Stimulated activated naive CD8-positive, alpha-beta T cell treated with anti-CD3 and anti-CD28 coated beads, Interleukin-15, Interleukin-2, amounts not matched to agents 100 ng/mL and 50 ng/mL, for 24 hours (primary cell): ENCODE measurements around the gene RNF126.
A peak's percentile ranks its signal among the peaks of the same experiment; 100 is the strongest.
"Not testable (repeated sequence)": the region's sequence is repeated elsewhere in the genome, so short reads cannot be mapped to it uniquely, and the experiment has no call there.

Source experiments
- H3K27ac Mint-ChIP-seq: one replicate; pipeline ENCODE4 v1.8.0; 2021; ENCODE audit warnings: mild to moderate bottlenecking, mixed read lengths
- H3K27me3 Mint-ChIP-seq: one replicate; pipeline ENCODE4 v1.8.0; 2021; ENCODE audit warnings: mixed read lengths
- H3K36me3 Mint-ChIP-seq: one replicate; pipeline ENCODE4 v1.8.0; 2021; ENCODE audit warnings: low read depth, mixed read lengths
- H3K4me1 Mint-ChIP-seq: one replicate; pipeline ENCODE4 v1.8.0; 2021; ENCODE audit warnings: low read depth, mixed read lengths
- H3K4me3 Mint-ChIP-seq: one replicate; pipeline ENCODE4 v1.8.0; 2021; ENCODE audit warnings: mild to moderate bottlenecking, mixed read lengths
- H3K9me3 Mint-ChIP-seq: one replicate; pipeline ENCODE4 v1.8.0; 2021; ENCODE audit warnings: mixed read lengths

RNF126 gene

DNA sequence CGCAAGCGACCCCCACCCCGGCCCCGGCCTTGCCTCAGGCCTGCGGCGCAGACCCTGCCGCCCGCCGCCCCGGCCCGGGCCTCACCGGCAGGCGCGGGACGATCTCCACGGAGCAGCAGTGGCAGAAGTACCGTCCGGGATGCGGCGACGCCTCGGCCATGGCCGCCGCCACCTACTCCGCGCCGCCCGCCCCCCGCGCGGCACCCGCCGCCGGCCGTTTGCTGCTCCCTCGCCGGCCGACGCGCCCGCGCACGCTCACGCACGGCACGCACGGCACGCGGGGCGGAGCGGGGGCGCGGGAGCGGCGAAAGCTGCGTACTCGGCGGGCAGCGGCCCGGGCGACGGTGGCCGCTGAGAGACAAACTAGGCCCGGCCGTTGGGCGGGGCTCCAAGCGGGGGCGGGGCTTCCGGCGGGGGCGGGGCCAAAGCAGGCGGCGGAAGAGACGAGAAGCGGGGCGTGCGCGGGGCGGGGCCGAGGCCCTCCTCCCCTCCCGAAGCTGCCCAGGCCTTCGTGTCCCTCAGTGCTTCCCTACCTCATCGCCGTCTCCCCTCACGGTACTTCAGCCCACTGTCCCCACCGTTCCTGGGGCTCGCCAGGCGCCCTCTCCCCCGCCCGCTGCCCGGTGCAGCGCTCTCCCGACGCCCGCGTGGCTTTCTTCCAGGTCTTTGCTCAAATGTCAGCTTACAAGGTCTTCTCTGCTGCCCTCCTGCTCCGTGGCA is at the start of gene RNF126:
RNF126 (minus strand) TSS at position 253 of the 720 bp plus-strand sequence; CDS start at position 160, 93 bp downstream.
- Mint-ChIP-seq H3K4me3 (peak within 1 kb of the TSS; percentile 92), H3K27me3 (no peaks in the 10 kb centered on the region), H3K4me1 (peaks cover 40% of the 10 kb centered on the region), H3K9me3 (no peaks in the 10 kb centered on the region), H3K27ac (peak within 1 kb of the TSS; percentile 95), H3K36me3 (peaks cover 22% of the 10 kb centered on the region)

- peaks cover 3% of the 10 kb centered on the region for H3K4me1 Mint-ChIP-seq
- H3K36me3 Mint-ChIP-seq = no peaks in the 10 kb centered on the region
- H3K27me3 Mint-ChIP-seq = peaks cover 31% of the 10 kb centered on the region
- H3K4me3 Mint-ChIP-seq = no peak overlapping the region
- peaks cover 8% of the 10 kb centered on the region for H3K9me3 Mint-ChIP-seq
- H3K27ac Mint-ChIP-seq = no peak overlapping the region
Measured at GRCh38 chr19:711254-711653, 48.2 kb upstream of the RNF126 start.

- Mint-ChIP-seq H3K4me3 (no peak overlapping the region), H3K27ac (no peak overlapping the region), H3K4me1 (peaks cover 3% of the 10 kb centered on the region), H3K36me3 (no peaks in the 10 kb centered on the region), H3K27me3 (peaks cover 30% of the 10 kb centered on the region), H3K9me3 (peaks cover 6% of the 10 kb centered on the region)
Measured at GRCh38 chr19:710767-711166, 47.8 kb upstream of the RNF126 start.

- Mint-ChIP-seq H3K9me3 (no peaks in the 10 kb centered on the region), H3K4me3 (no peak overlapping the region), H3K4me1 (peaks cover 3% of the 10 kb centered on the region), H3K27me3 (peaks cover 24% of the 10 kb centered on the region), H3K27ac (no peak overlapping the region), H3K36me3 (no peaks in the 10 kb centered on the region)
Measured at GRCh38 chr19:709965-710571, 47.1 kb upstream of the RNF126 start.

DNA sequence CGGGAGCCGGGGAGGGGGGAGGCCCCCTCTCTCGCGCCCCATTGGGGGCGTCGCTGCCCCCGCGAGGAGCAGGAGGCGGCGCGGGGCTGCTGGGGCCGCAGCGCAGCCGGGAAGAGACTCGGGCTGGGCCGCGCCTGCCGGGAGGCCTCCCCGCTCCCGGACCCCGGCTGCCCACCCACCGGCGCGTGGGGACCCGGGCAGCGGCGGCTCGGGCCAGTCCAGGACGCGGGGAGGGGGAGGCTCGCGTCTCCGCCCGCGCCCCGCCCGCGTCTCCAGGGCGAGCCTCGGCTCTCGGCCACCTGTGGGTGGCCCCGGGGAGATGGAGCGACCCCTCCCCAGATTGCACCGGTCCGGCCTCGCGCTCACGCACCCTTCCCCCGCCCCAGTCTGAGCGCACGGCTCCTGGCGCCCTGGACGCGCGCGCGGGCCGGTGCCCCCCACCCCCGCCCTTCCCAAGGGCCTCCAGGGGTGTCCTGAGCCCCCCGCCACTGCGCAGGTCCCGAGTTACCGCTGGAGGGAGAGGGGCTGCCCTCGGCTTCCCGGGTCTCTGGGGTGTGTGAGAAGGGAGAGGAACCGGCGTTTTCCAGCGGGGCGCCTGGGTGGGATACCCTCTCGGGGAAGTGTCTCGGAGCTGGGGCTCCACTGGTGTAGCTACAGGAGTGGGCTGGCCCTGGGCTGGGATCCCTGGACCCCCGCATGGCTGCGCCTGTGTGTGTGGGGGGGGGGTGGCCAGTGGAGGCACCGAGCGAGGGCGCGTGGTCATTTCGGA is 46.4 kb upstream of the RNF126 start:
- Mint-ChIP-seq H3K4me1 (peaks cover 3% of the 10 kb centered on the region), H3K9me3 (no peaks in the 10 kb centered on the region), H3K4me3 (no peak overlapping the region), H3K27ac (no peak overlapping the region), H3K36me3 (no peaks in the 10 kb centered on the region), H3K27me3 (peaks cover 24% of the 10 kb centered on the region)

DNA sequence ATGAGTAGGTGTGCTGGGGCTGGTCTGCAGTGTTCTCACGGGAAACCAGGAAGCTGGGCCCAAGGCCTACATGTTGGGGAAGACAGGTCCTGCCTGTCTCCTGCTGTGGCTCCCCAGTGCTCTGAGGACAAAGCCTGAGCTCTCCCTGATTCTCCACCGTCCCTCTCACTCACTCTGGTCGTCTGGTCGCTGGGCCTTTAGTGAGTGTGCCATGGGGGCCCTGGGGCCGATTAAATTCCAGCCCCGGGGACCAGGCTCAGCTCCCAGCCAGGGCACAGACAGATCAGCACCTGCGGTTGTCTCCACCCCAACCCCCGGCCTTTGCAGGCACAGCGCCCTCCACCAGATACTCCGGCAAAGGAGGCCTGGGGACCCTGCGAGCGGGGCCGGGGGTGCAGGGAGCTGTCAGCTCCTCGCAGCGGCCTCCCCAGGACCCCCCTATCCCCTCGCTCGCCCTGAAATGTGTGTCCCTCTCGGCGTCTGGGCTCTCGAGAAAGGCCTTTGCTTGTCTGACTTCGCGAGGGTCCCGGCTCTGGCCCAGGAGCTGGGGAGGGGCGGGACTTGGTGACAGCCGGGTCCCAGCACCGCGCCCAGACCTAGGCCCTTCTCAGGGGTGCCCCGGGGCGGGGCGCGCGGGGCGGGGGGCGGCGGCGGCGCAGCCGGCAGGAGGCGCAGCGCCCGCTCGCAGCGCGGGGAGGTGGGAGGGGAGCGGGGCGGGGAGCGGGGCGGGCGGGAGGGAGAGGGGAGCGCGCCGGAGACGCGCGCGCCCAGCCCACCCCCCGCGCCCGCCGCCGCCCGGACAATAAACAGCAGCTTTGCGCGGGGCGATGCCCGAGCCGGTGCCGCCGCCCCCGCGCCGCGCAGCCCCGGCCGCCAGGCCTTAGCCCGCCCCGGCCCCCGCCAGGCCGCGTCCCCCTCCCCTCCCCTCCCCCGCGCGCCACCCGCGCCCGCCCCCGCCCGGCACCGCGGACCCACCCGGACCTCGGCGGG is 45.4 kb upstream of the RNF126 start, which contains the start of gene PALM:
PALM (plus strand) TSS at position 782 of the 990 bp plus-strand sequence. CDS start 212 bp downstream, outside the sequence.
- H3K9me3 Mint-ChIP-seq = no peaks in the 10 kb centered on the region
- H3K4me1 Mint-ChIP-seq = peaks cover 3% of the 10 kb centered on the region
- peaks cover 24% of the 10 kb centered on the region for H3K27me3 Mint-ChIP-seq
- no peaks in the 10 kb centered on the region for H3K36me3 Mint-ChIP-seq
- no peak within 1 kb of the TSS for H3K27ac Mint-ChIP-seq
- no peak within 1 kb of the TSS for H3K4me3 Mint-ChIP-seq

DNA sequence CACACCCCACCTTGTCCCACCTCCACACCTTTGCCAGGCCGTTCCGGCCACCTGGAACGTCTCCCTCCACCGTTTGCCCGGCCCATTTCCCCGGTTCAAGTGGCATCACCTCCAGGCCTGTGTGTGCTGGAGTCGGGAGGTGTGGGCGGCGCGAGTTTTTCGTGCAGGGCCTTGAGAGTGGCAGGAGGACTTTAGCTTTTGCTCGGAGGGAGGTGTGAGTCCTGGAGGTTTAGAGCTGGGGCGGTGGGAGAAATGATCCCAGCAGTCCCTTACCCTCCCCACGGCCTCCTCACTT is 41.4 kb upstream of the RNF126 start:
- Mint-ChIP-seq H3K4me1 (peaks cover 9% of the 10 kb centered on the region), H3K4me3 (no peak overlapping the region), H3K27me3 (peaks cover 22% of the 10 kb centered on the region), H3K27ac (no peak overlapping the region), H3K36me3 (no peaks in the 10 kb centered on the region), H3K9me3 (no peaks in the 10 kb centered on the region)

DNA sequence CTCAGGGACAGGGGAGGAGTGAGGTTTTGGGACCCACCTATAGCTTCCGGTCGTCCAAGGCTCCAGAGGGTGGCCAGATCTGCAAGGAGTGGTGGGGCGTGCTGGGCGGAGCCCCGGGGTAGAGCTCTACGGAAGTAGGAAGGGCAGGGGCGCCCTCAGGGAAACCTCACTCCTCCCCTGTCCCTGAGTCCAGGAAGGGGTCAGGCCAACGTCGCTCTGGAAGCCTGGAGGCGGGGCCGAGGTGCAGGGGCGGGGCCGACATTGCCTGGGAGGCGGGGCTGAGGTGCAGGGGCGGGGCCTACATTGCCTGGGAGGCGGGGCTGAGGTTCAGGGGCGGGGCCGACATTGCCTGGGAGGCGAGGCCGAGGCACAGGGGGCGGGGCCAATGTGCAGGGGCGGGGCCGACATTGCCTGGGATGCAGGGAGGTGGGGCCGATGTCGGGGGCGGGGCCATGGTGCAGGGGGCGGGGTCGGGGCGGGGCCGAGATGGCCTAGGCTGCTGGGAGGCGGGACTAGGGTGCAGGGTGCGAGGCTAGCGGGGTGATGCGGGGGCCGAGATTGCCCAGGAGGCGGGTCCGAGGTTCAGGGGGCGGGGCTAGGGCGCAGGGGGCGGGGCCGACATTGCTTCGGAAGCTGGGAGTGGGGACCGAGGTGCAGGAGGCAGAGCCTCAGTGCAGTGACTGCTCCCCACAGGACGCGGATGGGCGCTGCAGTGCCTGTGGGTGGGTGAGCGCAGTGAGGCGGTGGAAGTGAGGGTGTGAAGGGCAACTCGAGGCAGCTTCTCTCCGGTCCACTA is 40.8 kb upstream of the RNF126 start:
- Mint-ChIP-seq H3K9me3 (no peaks in the 10 kb centered on the region), H3K36me3 (no peaks in the 10 kb centered on the region), H3K4me1 (peaks cover 9% of the 10 kb centered on the region), H3K4me3 (no peak overlapping the region), H3K27me3 (peaks cover 22% of the 10 kb centered on the region), H3K27ac (no peak overlapping the region)

- Mint-ChIP-seq H3K27ac (no peak overlapping the region), H3K4me1 (peaks cover 9% of the 10 kb centered on the region), H3K4me3 (peak overlapping the region; percentile 13)
Measured at GRCh38 chr19:703329-703650, 40.3 kb upstream of the RNF126 start.

DNA sequence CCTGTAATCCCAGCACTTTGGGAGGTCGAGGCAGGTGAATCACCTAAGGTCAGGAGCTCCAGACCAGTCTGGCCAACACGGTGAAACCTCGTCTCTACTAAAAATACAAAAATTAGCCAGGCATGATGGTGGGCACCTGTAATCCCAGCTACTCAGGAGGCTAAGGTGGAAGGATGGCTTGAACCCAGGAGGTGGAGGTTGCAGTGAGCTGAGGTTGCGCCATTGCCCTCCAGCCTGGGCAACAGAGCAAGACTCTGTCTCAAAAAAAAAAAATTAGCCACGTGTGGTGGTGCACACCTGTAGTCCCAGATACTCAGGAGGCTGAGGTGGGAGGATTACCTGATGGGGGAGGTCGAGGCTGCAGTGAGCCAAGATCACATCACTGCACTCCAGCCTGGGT is 39.8 kb upstream of the RNF126 start:
- not testable (repeated sequence) for H3K4me1 Mint-ChIP-seq, H3K27ac Mint-ChIP-seq, H3K36me3 Mint-ChIP-seq, H3K9me3 Mint-ChIP-seq
- Mint-ChIP-seq H3K27me3 (peaks cover 18% of the 10 kb centered on the region), H3K4me3 (peak overlapping the region; percentile 13)

More at GRCh38 chr19:703329-703650, 40.3 kb upstream of the RNF126 start:
- Mint-ChIP-seq H3K27me3 (peaks cover 22% of the 10 kb centered on the region), H3K36me3 (no peaks in the 10 kb centered on the region), H3K9me3 (no peaks in the 10 kb centered on the region)

DNA sequence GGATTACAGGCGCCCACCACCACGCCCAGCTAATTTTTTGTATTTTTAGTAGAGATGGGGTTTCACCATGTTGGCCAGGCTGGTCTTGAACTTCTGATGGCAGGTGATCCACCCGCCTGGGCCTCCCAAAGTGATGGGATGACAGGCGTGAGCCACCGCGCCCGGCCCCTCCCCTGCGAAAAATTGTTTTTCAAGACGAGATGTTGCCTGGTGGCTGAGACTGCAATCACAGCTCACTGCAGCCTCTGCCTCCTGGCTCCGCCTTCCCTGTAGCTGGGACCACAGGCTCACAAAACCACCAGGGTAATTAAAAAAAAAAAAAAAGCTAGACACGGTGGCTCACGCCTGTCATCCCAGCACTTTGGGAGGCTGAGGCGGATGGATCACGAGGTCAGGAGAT is 36.9 kb upstream of the RNF126 start:
- H3K4me1 Mint-ChIP-seq = peaks cover 13% of the 10 kb centered on the region
- not testable (repeated sequence) for H3K27ac Mint-ChIP-seq, H3K36me3 Mint-ChIP-seq, H3K9me3 Mint-ChIP-seq, H3K4me3 Mint-ChIP-seq
- peaks cover 17% of the 10 kb centered on the region for H3K27me3 Mint-ChIP-seq

DNA sequence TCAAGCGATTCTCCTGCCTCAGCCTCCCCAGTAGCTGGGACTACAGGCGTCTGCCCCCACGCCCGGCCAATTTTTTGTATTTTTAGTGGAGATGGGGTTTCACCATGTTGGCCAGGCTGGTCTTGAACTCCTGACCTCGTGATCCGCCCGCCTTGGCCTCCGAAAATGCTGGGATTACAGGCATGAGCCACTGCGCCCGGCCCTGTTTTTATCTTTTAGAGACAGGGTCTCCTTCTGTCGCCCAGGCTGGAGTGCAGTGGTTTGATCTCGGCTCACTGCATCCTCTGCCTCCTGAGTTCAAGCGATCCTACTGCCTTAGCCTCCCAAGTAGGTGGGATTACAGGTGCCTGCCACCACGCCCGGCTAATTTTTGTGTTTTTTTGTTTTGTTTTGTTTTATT is 35.5 kb upstream of the RNF126 start:
- not testable (repeated sequence) for H3K4me3 Mint-ChIP-seq, H3K27ac Mint-ChIP-seq, H3K9me3 Mint-ChIP-seq, H3K36me3 Mint-ChIP-seq
- H3K27me3 Mint-ChIP-seq = peaks cover 19% of the 10 kb centered on the region
- H3K4me1 Mint-ChIP-seq = peaks cover 13% of the 10 kb centered on the region

DNA sequence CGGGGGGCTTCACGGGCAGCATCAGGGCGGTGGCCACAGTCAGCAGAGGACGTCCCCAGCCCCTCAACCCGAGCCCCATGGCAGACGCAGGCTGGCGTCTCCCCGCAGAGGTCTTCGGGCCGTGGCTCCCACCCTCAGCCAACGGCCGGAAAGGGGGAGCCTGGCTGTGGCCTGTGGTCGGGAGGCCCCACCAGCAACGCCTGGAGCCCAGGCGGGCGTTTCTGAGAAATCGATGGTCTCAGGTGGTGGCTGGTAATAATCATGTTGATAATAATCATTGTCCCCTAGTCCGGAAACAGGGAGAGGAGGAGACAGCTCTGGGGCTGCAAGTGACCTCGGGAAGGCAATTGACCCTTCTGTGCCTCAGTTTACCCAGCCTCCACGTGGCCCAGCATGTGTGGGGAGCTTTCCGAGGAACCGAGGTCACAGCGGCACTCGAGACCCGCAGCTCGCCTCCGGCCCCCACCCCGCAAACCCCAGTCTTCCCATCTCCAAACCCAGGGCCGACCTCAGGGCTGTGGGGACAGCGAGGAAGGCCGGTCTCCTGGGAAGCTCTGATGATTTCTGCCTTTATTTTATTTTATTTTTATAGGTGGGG is 32.4 kb upstream of the RNF126 start, which contains the start of gene PRSS57:
PRSS57 (minus strand) TSS at position 101 of the 598 bp plus-strand sequence; CDS start at position 79, 22 bp downstream.
- no peaks in the 10 kb centered on the region for H3K9me3 Mint-ChIP-seq
- no peak within 1 kb of the TSS for H3K27ac Mint-ChIP-seq
- no peak within 1 kb of the TSS for H3K4me3 Mint-ChIP-seq
- peaks cover 11% of the 10 kb centered on the region for H3K27me3 Mint-ChIP-seq
- H3K4me1 Mint-ChIP-seq = peaks cover 7% of the 10 kb centered on the region
- H3K36me3 Mint-ChIP-seq = no peaks in the 10 kb centered on the region
